NCI-H146 (cell line): ENCODE results near the gene CFAP61.
"Not testable (repeated sequence)": the region's sequence is repeated elsewhere in the genome, so short reads cannot be mapped to it uniquely, and the experiment has no call there.

Experiments used
- DNase-seq: peaks from one replicate; lab custom pipeline; 2025; lab: John Stamatoyannopoulos, UW

Gene CFAP61

GRCh38 chr20:20231528-20232298 lies 179.4 kb downstream of the CFAP61 start:
- peak; percentile 16 for DNase-seq

- DNase-seq, result peak; percentile 59
Observed at GRCh38 chr20:20233041-20233514, 180.7 kb downstream of the CFAP61 start.

GRCh38 chr20:20235681-20236080 lies 183.3 kb downstream of the CFAP61 start:
- no peak for DNase-seq

GRCh38 chr20:20237093-20237959 lies 185.0 kb downstream of the CFAP61 start:
- peak; percentile 87 for DNase-seq

DNA sequence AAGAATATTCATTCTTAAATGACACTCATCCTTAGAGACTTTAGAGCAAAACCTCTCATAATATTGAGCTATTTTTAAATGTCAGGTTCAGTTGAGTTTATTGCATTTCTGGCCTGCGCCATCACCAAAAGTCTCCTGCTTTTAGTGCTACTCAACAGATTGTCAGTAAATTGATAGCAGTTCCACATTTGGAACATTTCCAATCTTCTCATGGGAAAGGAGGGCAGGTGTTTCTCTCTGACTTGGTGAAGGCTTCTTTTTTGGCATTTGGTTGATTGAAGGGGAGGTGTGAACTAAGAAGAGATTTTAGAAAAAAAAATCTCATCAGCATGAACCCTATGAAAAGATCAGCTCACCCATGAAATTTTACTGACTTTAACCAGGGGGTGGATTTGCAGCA lies 189.6 kb downstream of the CFAP61 start:
- peak; percentile 53 for DNase-seq

DNA sequence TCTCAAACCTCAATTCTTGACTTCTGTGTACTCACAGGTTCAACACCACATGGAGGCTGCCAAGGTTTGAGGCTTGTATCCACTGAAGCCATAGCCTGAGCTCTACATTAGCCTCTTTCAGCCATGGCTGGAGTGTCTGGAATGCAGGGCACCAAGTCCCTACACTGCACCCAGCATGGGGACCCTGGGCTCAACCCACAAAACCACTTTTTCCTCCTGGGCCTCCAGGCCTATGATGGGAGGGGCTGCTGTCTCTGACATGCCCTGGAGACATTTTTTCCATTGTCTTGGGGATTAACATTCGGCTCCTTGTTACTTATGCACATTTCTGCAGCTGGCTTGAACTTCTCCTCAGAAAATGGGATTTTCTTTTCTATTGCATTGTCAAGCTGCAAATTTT lies 192.1 kb downstream of the CFAP61 start:
- not testable (repeated sequence) for DNase-seq

DNA sequence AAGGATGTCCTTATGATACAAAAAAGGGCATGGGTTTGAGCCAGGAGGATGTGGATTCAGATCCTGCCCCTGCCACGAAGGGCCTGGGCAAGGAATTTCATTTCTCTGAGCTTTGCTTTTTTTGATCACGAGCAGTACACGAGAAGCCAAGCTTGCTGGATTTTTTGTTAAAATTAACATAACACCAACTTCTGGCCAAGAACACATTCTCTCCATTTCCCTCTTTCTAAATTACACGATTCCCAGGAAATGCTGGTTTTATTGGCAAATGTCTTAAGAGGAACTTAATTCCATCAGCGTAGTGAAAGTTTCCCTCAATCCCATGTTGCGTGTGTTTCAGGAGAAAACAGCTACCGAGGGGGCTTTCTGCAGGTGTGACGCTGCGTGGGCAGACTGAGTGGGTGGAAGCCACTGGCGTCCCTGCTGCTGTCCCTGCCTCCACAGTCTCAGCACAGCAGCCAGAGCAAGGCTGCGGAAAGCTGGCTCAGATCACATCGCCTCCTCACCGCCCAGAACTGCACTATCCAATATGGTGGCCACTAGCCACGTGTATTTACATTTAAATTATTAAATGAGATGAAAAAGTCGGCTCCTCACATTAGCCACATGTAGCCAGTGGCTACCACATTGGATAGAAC lies 194.8 kb downstream of the CFAP61 start:
- no peak for DNase-seq

DNA sequence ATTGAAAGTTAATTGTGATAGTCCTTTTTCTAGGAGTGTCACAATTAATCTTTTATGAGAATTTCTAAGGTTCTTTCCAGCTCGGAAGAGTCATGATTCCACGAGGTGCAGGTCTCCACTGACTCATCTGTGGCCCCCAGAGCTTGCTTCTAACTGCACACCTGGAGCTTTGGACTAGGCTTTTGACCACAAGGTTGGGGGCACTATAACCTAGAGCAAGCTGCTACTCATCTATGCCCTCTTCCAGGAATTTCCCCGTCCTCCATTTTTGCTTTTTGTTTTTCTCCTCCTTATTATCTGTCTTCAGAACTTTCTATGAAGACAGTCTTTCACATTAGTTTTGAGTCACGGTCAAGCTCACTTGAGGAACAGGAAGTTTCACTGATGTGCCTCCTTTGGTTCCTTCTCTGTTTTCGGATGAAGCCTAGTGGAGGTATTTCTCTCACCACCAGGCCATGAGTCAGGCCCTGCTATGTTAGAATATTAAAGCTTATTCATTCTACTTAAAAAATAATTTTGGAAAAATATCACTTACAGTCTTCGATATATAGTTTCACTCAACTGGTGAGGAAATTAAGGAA lies 196.4 kb downstream of the CFAP61 start:
- no peak for DNase-seq

DNA sequence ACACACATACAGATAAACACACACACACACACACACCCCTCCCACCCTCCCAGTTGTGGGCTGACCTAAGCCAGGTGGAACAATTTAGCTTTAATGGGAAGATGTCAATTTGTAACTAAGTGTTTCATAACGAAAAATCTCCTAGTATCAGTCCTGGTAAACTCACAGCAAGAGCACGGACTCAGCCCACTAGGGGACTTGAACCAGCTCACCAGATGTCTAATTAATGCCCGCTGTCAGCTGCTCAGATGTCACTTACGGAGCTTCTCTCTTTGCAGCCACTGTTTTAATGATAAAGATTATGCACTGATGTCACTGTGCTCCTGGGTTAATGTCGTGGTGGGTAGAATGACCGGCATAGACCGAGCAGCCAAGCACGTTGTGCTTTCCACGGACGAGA lies 199.0 kb downstream of the CFAP61 start:
- peak; percentile 62 for DNase-seq

DNA sequence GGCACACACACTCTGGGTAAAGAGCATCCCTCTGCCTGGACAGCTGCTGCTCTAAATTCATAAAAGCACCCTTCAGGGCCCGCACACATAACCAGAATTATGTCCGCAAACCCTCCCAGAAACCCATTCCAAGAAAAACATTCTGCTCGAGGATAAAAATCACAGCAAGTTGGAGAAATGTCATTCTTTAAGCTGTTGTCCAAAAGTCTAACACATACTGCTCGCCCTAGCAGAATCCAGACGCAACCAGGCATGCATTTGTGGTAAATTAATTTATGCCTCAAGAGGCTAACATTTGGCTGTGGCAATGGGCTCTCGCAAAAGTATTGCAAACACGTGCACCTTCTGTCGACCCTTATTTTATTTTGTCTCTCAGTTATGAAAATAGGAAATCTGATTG lies 199.5 kb downstream of the CFAP61 start:
- DNase-seq, result no peak

GRCh38 chr20:20253039-20253743 lies 200.9 kb downstream of the CFAP61 start:
- no peak for DNase-seq

DNA sequence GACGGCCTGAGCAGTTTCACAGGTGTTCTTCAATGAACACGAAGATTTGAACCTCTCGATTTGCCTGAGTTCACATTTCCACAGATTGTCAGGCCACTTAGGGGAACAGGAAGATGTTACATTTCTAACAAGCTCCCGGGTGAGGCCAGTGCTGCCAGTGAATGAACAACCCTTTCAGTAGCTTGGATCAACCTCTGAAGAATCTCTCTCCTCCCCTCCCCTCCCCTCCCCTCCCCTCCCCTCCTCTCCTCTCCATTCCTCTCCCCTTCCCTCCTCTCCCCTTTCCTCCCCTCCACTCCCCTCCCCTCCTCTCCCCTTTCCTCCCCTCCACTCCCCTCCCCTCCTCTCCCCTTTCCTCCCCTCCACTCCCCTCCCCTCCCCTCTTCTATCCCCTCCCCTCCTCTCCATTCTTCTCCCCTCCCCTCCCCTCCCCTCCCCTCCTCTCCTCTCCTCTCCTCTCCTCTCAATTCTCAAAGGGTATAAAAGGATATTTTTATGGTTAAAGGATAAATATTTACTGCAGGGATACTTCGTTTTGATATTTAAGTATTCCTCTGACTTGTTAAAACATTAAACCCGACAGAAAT lies 201.5 kb downstream of the CFAP61 start:
- DNase-seq, result no peak

DNA sequence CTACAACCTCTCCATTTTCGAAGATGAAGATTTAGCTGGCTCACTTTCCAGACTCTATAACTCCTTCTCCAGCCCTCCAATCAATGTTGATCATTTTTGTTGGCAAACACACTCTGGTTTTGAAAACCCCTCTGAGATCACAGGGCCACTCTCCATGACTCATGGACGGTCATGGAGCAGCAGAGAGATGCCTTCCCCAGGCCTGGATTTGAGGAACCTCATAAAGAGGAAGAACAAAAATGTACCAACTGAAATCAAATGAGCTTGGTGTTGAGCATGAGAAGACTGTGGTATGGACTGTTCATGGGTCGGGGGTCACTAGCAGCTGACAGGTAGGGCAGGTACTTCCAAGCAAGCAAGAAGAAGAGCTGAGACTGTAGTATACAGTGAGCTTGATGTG lies 202.8 kb downstream of the CFAP61 start:
- no peak for DNase-seq

DNA sequence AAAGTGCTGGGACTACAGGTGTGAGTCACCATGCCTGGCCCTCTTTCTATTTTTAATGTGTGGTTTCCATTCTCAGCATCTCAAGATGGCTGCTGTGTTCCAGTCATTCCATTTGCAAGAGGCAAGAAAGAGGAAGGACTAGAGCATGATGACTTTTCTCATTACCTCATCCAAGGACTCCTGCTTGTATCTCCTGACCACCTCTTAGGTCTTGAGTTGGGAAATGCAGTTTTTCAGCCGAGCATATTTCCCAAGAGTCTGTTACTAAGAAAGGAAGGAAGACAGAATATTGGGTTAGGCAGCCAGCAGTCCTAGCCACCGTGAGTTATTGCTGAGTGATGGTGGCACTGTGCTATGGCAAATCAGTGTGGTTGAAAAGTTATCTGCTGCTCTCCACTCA lies 207.2 kb downstream of the CFAP61 start:
- no peak for DNase-seq

GRCh38 chr20:20261159-20261558 lies 208.8 kb downstream of the CFAP61 start:
- DNase-seq, result no peak

- DNase-seq, result no peak
Observed at GRCh38 chr20:20265210-20265609, 212.9 kb downstream of the CFAP61 start.

DNA sequence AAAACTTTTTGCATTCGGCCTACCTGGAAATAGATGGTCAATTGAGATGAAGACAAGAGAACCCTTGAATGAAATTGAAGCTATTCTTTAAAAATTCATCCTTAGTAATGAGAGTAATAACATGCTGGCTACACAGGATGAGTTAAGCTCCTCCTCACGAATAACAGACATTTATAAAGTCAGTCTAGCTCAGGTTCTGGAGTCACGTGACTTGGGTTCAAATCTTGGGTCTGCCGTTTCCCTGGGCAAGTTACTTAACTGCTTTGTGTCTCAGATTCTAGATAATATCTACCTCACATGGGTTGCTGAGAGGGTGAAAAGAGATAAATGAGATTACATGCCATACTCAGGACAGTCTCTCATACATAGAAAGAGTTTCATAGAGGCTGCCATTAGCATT lies 214.2 kb downstream of the CFAP61 start:
- DNase-seq, result no peak

DNA sequence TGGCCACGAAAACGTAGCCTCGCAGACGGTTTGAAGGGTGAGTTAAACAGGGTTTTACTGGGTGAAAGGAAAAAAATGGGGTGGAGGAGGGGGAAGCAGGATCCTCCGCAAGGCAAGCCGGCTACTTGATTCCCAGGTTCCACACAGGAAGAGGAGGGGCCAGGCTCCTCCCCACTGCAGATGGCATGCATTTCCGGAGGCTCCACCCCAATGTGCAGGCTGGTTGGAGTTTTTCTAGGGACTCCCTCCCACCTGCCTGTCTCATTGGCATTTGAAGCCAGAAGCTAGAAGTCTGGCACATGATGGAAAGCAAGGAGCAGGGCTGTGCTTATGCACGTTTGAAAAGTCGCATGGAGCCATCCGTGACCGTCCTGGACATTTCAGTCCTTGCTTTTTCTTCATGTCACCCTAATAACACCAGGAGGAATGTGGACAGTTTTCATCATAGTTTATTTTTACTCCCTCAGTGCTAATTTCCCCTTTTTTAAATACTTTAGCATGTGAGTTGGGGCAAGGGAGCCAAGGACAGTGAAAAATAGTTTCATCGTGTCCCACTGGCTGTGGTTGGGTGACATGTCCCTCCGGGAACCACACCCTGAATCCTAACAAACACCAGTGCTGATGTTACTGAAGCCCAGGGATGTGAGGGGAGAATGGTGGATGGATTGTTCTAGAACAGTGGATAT lies 215.5 kb downstream of the CFAP61 start:
- peak; percentile 25 for DNase-seq

GRCh38 chr20:20271271-20271670 lies 218.9 kb downstream of the CFAP61 start:
- no peak for DNase-seq

DNA sequence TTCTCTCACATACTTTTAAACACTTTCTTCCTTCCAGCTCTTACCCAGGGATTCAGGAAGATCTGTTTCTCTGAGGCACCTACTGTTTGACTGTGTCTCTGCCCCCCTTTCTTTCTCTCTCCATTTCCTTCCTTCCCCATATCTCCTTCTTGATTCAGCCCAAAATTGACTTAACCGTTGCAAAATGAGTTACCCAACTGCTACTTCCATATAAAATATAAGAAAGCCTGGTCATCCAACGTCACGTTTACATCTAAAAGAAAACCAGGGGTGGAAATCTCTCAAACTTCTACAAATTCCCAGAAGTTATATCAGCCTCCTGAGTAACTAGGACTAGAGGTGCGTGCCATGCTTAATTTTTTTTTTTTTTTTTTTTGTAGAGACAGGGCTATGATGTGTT lies 220.4 kb downstream of the CFAP61 start:
- DNase-seq, result no peak

GRCh38 chr20:20273286-20273685 lies 221.0 kb downstream of the CFAP61 start:
- DNase-seq, result no peak
